Ectodermal cell (in vitro differentiated cells): ENCODE results near the gene APOM. TPM values are rescaled to one million over a fixed set of nuclear protein-coding genes. Genes with fewer than 3 reads are reported as not detected.

ENCODE experiments used
- H3K27ac ChIP-seq: 2 replicates; pipeline ENCODE4 v1.7.0; 2013; ENCODE audit warnings: mild to moderate bottlenecking, low read depth, low read length; ENCODE audit not compliant: insufficient read depth, poor library complexity, severe bottlenecking
- H3K27me3 ChIP-seq: 2 replicates; pipeline ENCODE4 v1.7.0; 2013; ENCODE audit warnings: mild to moderate bottlenecking, low read length; ENCODE audit not compliant: insufficient read depth, control insufficient read depth, poor library complexity, severe bottlenecking
- H3K36me3 ChIP-seq: one replicate; pipeline ENCODE4 v1.7.0; 2013; ENCODE audit warnings: low read length; ENCODE audit not compliant: control insufficient read depth, insufficient read depth
- H3K4me1 ChIP-seq: one replicate; pipeline ENCODE4 v1.7.0; 2013; ENCODE audit warnings: low read length; ENCODE audit not compliant: control insufficient read depth, insufficient read depth
- H3K4me3 ChIP-seq: 2 replicates; pipeline ENCODE4 v1.7.0; 2013; ENCODE audit warnings: low read depth, low read length, control low read depth; ENCODE audit not compliant: insufficient read depth
- H3K9me3 ChIP-seq: 2 replicates; pipeline ENCODE4 v1.7.0; 2013; ENCODE audit warnings: mild to moderate bottlenecking, low read length, moderate library complexity; ENCODE audit not compliant: control insufficient read depth
- WGBS, 2 experiments: methylation state at CpG; one replicate each; pipeline ENCODE4 v1.1.7; 2013; ENCODE audit warnings: missing lambda C conversion rate in 2 of 2; 5-methylcytosine and 5-hydroxymethylcytosine counted together
- polyA plus RNA-seq, 4 experiments: library from polyadenylated mRNA; stranded (reverse); fragments of 50-300 nt; gene quantifications; one replicate each; pipeline ENCODE4 v1.2.3, GENCODE V29; 2013

Gene APOM
- 4.8 TPM for polyA plus RNA-seq (2013, experiment 1 of 4)
- 4.1 TPM for polyA plus RNA-seq (2013, experiment 2 of 4)
- polyA plus RNA-seq (2013, experiment 3 of 4), result 4.4 TPM
- 4.1 TPM for polyA plus RNA-seq (2013, experiment 4 of 4)

- Histone ChIP-seq H3K4me1 (peaks cover 24% of the 10 kb centered on the region), H3K9me3 (no peaks in the 10 kb centered on the region), H3K27me3 (no peaks in the 10 kb centered on the region), H3K27ac (no peak within 1 kb of the TSS), H3K4me3 (no peak within 1 kb of the TSS), H3K36me3 (no peaks in the 10 kb centered on the region)
- 88 to 93% methylated on average over 8 of the region's 8 CpGs for WGBS, 2 experiments
Measured at GRCh38 chr6:31655349-31656237, at the start of gene APOM. Gene APOM, plus strand, starts transcription at chr6:31655894. Its CDS starts 73 bp downstream, at chr6:31655967.

- 84 to 92% methylated on average over 1 of the region's 1 CpG for WGBS, 2 experiments
- no peak overlapping the region for H3K27ac ChIP-seq
- H3K9me3 ChIP-seq, result no peaks in the 10 kb centered on the region
- H3K4me1 ChIP-seq, result no peaks in the 10 kb centered on the region
- no peak overlapping the region for H3K4me3 ChIP-seq
- no peaks in the 10 kb centered on the region for H3K36me3 ChIP-seq
- H3K27me3 ChIP-seq, result no peaks in the 10 kb centered on the region
Measured at GRCh38 chr6:31607317-31607716, 48.4 kb upstream of the APOM start.

- Histone ChIP-seq H3K4me1 (no peaks in the 10 kb centered on the region), H3K27me3 (no peaks in the 10 kb centered on the region), H3K27ac (no peak overlapping the region), H3K4me3 (no peak overlapping the region), H3K9me3 (no peaks in the 10 kb centered on the region), H3K36me3 (no peaks in the 10 kb centered on the region)
- WGBS, 2 experiments, result 89 to 90% methylated on average over 8 of the region's 8 CpGs
Measured at GRCh38 chr6:31609519-31610406, 45.9 kb upstream of the APOM start.

- no peaks in the 10 kb centered on the region for H3K27me3 ChIP-seq
- 87 to 92% methylated on average over 4 of the region's 4 CpGs for WGBS, 2 experiments
- H3K4me3 ChIP-seq, result no peak overlapping the region
- H3K36me3 ChIP-seq, result no peaks in the 10 kb centered on the region
- H3K9me3 ChIP-seq, result no peaks in the 10 kb centered on the region
- H3K4me1 ChIP-seq, result peaks cover 4% of the 10 kb centered on the region
- no peak overlapping the region for H3K27ac ChIP-seq
Measured at GRCh38 chr6:31610968-31611367, 44.7 kb upstream of the APOM start.

GRCh38 chr6:31614075-31614619 lies 41.5 kb upstream of the APOM start:
- 92 to 94% methylated on average over 8 of the region's 8 CpGs for WGBS, 2 experiments
- Histone ChIP-seq H3K4me3 (no peak overlapping the region), H3K27ac (no peak overlapping the region)

GRCh38 chr6:31614684-31615578 lies 40.8 kb upstream of the APOM start, which contains the start of gene AIF1:
Gene AIF1, plus strand, starts transcription at chr6:31615234. Its CDS starts 96 bp downstream, at chr6:31615330.
- H3K36me3 ChIP-seq, result no peaks in the 10 kb centered on the region
- no peak within 1 kb of the TSS for H3K27ac ChIP-seq
- no peaks in the 10 kb centered on the region for H3K9me3 ChIP-seq
- H3K4me3 ChIP-seq, result no peak within 1 kb of the TSS
- H3K27me3 ChIP-seq, result no peaks in the 10 kb centered on the region
- peaks cover 5% of the 10 kb centered on the region for H3K4me1 ChIP-seq
- 83 to 90% methylated on average over 5 to 6 of the region's 6 CpGs for WGBS, 2 experiments

More at GRCh38 chr6:31614075-31614619, 41.5 kb upstream of the APOM start:
- H3K9me3 ChIP-seq, result no peaks in the 10 kb centered on the region
- peaks cover 5% of the 10 kb centered on the region for H3K4me1 ChIP-seq
- H3K36me3 ChIP-seq, result no peaks in the 10 kb centered on the region
- H3K27me3 ChIP-seq, result no peaks in the 10 kb centered on the region

- no peak overlapping the region for H3K4me3 ChIP-seq
- no peak overlapping the region for H3K27ac ChIP-seq
- H3K9me3 ChIP-seq, result no peaks in the 10 kb centered on the region
- no peaks in the 10 kb centered on the region for H3K36me3 ChIP-seq
- H3K4me1 ChIP-seq, result peaks cover 5% of the 10 kb centered on the region
- no peaks in the 10 kb centered on the region for H3K27me3 ChIP-seq
- WGBS, 2 experiments, result 78 to 79% methylated on average over 7 of the region's 7 CpGs
Measured at GRCh38 chr6:31615748-31616147, 39.9 kb upstream of the APOM start.

GRCh38 chr6:31617010-31617409 lies 38.7 kb upstream of the APOM start:
- Histone ChIP-seq H3K27ac (no peak overlapping the region), H3K36me3 (no peaks in the 10 kb centered on the region), H3K27me3 (no peaks in the 10 kb centered on the region), H3K9me3 (no peaks in the 10 kb centered on the region), H3K4me1 (peaks cover 6% of the 10 kb centered on the region), H3K4me3 (no peak overlapping the region)
- WGBS, 2 experiments, result 90 to 92% methylated on average over 2 of the region's 2 CpGs
